ENCODE data around the gene CORIN. TPM values are rescaled to one million over a fixed set of nuclear protein-coding genes. Genes with fewer than 3 reads are reported as not detected.
"Not testable (repeated sequence)": the region's sequence is repeated elsewhere in the genome, so short reads cannot be mapped to it uniquely, and the experiment has no call there.

Gene CORIN
- total RNA-seq, 1 donor from 2014 or later: 3.4 TPM

DNA sequence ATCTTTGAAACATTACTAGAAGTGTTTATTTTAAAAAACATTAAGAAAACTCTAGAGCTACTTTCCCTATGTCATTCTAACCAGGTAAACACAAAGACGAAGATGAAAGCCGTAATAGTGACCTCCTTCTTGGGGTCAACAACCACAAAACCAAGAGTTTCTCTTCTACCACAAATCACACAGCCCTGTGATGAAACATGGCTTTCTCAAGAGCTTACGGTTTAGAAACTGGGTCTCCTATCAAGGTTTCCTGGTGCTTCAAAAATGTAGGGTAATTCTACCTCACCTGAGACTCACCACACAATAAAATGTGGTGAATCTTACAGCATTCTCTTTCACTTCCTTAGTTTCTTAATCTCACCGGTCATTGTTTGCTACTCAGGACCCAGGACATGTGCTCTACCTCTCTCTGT lies 50.9 kb downstream of the CORIN start:
- DNase-seq (ENCODE audit: low spot score): no peak
- intact Hi-C loops (cut with DNase I): no loop called here

DNA sequence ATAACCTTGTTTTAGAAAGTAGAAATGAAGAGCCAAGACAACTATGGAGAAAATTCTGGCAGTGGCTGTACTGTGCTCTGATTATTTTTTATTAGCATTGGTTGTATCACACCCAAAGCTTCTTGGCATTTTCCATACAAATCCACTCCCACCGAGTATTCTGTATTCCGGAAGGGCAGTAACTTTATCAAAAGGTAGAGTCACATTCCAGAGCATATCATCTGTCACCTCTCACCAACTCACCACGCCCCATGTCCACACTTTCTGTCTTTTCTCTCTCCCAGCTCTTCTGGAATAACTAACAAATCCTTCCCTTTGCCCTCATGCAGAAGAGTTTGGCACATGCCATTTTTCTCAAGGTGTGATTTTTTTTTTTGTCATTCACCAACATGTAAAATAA lies 52.7 kb downstream of the CORIN start:
- intact Hi-C loops (cut with DNase I): no loop called here
- DNase-seq (ENCODE audit: low spot score): no peak

DNA sequence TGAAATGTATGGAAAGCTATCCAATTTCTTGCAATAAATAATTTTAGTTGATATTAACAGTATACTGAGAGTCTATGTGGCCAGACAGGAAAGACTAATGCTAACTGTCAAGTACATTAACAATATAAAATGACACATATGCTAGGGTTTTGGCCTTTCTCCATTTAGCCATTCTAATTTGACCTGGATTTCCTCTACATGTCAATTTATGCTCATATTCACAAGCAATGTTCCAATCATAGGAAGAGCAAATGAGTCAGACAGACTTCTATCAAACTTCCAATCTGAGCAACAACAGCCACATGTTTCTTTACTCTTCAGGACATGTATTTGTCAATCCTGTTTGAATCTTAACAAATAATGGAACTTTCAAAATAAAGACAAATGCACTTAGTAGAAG lies 53.6 kb downstream of the CORIN start:
- no peak for DNase-seq (ENCODE audit: low spot score)
- intact Hi-C loops (cut with DNase I): no loop called here

DNA sequence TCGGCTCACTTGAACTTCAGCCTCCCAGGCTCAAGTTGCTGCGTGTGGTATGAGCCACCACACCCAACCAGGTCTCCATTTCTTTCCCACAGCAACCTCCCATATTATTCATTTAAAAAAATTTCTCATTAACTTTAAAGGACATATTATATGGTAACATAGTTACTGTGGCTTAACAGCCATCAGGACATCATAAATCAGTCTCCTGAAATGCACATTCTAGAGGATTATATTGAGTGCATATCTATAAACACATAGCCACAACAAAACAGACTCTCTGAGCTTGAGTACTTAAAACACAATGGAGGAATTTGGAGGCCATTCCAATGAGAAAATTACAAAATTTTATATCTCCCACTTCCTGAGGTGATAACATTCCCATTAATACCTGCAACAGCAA lies 61.5 kb downstream of the CORIN start:
- intact Hi-C loops (cut with DNase I): no loop called here
- no peak for DNase-seq (ENCODE audit: low spot score)

DNA sequence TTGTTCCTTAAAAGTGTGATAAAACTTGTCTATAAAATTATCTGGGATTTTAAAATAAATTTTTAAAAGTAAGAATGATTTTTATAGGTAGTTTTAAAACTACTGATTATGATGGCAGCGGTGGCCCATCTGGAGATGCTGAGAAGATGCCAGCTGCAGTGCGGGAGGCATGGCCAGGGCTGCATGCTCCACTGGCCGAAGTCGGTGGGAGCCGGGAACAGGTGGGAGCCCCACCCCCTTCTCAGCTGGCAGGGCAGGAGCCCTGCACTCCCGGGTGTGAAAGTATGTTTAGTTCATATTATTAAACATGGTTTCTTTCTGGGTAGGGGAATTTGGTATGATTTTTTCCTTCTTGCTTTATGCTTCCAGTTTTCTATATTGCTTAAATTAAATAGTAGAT lies 63.8 kb downstream of the CORIN start:
- DNase-seq (ENCODE audit: low spot score): no peak
- intact Hi-C loops (cut with DNase I): no loop called here

DNA sequence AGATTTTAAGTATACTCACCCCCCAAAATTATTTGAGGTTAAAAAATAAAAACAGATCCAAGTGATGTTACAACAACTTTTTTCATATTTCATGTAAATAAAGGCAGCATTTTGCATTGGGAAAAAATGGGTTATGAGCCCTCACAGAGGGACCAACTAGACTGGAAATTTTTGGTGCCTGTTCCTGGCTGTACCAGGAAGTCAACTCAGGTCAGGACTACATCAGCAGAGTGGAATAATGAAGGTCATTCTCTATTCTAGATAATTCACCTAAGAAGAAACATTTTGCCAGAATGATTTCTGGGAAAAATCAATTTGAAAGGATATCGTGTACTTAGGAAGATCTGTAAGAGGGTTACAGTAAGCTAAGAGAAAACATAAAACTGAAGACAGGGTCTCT lies 66.8 kb downstream of the CORIN start:
- no peak for DNase-seq (ENCODE audit: low spot score)

DNA sequence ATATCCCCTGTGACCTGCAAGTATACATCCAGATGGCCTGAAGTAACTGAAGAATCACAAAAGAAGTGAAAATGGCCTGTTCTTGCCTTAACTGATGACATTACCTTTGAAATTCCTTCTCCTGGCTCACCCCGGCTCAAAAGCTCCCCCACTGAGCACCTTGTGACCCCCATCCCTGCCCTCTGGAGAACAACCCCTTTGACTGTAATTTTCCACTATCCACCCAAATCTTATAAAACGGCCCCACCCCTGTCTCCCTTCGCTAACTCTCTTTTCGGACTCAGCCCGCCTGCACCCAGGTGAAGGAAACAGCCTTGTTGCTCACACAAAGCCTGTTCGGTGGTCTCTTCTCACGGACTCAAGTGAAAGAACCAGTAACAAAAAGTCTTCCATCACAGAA lies 69.9 kb downstream of the CORIN start:
- DNase-seq (ENCODE audit: low spot score); intact Hi-C loops (cut with DNase I): not testable (repeated sequence)

More for the DNA sequence above, 66.8 kb downstream of the CORIN start:
- intact Hi-C loops (cut with DNase I): no loop called here

DNA sequence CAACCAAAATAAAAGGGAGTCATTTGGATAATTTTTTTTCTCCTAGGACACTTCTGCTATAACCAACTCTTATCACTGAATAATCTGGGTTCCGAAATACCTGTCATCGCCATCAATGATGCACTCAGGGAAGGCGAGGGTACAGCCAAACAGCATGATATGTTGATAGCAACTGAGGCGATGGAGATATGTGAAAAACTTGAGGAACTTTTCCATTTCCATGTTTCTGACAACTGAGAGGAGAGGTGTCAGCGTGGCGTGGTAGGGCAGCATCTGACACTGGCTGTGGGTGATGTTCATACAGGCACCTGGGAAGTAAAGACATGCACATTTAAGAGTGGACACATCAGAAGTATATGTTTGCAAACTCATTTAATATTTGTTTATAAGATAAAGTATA lies 74.6 kb downstream of the CORIN start:
- intact Hi-C loops (cut with DNase I): no loop called here
- DNase-seq (ENCODE audit: low spot score): no peak

DNA sequence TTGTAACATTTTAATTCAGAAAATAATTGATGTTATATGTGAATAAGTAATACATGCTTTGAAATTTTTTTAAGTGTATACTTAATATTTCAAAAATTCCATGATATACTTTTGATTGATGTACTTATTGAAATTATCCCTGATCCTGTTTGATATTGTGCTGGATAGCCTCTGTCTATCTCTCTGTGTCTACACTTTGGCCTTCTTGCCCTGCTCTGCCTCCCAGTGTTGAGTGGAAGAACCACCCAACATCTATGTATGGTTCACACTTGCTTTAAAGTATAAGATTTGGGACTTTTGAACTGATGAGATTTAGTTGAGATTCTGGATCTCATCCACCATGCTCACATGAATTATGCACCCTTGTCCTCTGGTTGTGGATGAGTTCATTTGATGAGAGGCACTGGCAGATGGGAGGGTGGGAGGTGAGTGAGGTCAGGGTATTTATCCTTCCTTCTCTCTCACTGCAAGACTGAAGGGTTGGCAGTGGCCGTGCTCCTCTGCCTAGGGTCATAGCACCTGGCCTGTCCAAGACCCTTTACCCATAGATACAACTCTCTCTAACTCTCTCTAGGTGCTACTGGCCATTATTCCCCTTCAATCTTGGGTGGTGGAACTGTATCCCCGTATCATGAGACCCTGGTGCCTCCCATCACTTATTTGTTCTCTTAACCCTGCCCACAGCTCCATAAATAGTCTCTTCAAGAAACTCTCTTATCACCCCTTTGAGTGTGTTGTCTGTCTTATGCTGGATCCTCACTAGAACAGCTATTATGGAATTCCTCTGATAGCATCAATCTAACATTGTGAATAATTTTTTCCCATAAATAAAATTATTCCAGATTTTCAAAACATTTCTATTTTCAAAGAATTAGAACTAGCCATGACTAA lies 75.2 kb downstream of the CORIN start:
- no peak for DNase-seq (ENCODE audit: low spot score)
- intact Hi-C loops (cut with DNase I): no loop called here

DNA sequence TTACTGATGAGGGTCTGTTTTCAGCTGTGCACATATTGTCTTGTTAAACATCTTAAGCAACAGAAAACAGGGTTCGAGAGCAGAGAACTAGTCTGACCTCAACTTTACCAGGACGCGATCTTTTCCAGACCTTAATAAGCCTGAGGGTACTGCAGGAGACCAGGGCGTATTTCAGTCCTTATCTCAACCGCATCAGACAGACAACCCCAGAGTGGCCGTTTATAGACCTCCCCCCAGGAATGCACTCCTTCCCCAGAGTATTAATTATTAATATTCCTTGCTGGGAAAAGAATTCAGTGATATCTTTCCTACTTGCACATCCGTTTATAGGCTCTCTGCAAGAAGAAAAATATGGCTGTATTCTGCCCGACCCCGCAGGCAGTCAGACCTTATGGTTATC lies 84.6 kb downstream of the CORIN start:
- intact Hi-C loops (cut with DNase I); DNase-seq (ENCODE audit: low spot score): not testable (repeated sequence)

DNA sequence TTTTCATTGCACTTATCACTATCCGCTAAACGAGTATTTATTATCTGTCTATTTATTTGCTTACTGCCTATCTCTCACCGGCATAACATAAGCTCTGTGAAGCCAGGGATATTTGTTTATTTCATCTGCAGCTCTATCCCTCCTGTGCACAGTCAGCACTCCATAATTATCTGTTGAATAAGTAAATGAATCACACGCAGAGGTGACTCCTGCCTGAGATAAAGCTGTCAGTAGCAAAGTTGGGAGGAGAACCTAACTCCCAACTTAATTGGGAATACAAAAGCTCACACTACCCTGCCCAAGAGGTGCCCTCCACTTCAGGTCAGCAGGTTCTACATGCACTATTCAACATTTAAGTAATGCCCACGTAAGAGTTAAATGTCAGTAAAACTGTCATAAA lies 85.7 kb downstream of the CORIN start:
- intact Hi-C loops (cut with DNase I): no loop called here
- DNase-seq (ENCODE audit: low spot score): no peak

DNA sequence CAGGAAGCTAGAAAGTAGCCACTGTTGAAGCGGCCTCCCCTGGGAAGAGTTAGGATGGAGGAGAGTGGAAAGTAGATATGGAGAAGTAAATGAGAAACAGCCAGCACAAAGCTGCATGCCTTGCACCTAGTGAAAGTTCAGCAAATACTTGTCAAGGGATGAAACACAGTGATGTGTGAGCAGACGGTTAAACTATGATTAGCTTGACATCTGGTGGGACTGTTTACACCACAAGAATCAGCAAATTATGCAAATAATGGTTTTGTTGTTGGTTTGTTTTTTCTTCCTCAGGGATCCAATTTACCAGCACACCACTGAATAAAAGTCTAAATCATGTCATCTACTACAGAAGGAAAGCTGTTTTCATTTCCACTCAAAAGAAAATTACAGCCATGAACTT lies 87.1 kb downstream of the CORIN start:
- no peak for DNase-seq (ENCODE audit: low spot score)
- intact Hi-C loops (cut with DNase I): no loop called here

DNA sequence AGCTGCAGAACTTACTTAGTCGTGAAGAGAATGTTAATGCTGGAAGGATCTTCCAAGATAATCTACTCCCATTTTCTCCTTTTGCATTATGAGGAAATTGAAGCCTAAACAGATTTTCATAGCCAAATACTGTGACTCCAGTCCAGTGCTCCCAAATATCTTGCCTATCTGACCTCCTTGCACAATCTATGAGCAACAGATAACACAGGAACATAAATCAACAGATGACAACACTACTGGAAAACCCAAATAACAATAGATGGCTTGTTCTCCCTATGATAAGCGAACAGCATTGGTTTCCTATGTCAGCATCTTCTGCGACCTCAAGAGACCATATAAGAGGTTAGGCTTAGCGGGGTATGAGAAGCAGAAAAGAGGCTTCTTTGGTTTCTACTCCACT lies 88.0 kb downstream of the CORIN start:
- intact Hi-C loops (cut with DNase I): no loop called here
- DNase-seq (ENCODE audit: low spot score): no peak

DNA sequence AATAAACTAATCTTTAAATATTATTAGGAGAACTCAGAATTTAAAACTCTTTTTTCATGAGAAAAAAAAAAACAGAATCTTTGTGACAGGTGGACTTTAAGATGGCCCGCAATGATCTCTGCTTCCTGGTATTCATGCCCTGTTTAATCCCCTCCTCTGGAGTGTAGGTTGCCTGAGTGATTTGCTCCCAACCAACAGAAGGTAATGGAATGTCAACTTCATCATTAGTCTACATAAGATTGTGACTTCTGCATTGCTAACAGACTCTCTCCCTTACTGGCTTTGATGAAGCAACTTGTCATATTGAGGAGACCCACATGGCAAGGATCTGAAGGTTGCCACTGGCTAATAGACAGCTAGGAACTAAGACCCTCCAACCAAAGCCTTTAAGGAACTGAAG lies 88.8 kb downstream of the CORIN start:
- intact Hi-C loops (cut with DNase I): no loop called here
- DNase-seq (ENCODE audit: low spot score): no peak

DNA sequence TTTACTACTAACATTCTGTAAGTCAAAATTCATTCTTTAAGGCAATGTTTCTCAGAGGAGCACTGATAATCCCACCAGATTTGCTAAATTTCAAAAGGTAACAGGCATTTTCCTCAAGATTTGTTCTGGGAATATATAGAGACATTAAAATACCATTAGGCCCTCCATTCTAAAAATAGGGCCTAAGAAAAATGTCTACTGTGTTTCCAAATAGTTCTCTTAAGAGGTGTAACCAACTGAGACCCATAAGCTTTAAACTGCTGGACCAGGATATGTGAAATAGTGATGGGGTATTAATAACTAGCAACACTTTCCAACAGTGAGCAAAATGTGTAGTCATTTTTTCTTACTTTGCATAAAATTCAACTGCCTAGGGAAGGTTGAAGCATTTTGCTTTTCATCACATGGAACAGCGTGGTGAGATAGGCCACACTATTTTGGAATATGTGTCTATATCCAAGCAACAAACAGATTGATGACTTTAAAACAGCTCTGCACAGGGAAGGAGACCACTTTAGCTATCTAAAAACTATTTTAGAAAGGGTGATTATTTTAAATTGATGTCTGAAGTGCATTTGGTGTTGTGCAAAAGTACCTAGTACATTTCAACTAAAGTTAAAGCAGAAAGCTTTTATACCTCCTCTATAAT lies 89.9 kb downstream of the CORIN start:
- intact Hi-C loops (cut with DNase I): no loop called here
- DNase-seq (ENCODE audit: low spot score): no peak

DNA sequence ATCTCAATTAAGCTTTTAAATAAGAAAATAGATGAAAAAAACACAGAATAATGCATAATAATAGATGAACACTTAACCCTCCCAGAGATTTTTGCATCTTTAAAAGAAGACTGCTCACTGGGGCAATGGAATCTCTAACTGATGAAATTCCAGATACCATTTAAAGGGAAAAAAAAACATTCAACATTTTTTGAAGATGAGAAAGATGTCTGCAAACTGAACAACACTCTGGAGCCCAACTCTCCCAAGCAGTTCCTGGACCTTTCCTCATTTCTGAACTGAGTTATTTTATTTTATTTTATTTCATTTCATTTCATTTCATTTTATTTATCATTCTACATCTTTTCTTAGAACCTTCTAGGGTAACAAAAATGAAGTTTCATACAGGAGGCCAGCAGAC lies 90.7 kb downstream of the CORIN start:
- intact Hi-C loops (cut with DNase I): no loop called here
- no peak for DNase-seq (ENCODE audit: low spot score)

DNA sequence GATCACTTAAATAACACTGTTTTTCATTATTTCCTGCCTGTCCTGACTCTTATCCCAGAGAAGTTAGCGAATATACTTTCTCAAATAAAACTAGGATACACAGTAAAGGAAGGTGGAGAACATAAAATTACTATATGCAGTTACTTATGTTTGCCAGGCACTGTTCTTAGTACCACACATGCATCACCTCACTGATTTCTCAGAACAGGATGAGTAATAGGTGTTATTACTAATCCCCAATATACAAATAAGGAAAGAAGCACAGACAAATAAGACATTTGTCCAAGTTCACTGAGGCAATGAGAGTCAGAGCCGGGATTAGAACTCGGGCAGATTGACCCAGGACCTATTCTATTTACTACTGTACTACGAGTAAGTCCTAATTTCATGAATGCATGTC lies 91.7 kb downstream of the CORIN start:
- intact Hi-C loops (cut with DNase I): no loop called here
- no peak for DNase-seq (ENCODE audit: low spot score)

DNA sequence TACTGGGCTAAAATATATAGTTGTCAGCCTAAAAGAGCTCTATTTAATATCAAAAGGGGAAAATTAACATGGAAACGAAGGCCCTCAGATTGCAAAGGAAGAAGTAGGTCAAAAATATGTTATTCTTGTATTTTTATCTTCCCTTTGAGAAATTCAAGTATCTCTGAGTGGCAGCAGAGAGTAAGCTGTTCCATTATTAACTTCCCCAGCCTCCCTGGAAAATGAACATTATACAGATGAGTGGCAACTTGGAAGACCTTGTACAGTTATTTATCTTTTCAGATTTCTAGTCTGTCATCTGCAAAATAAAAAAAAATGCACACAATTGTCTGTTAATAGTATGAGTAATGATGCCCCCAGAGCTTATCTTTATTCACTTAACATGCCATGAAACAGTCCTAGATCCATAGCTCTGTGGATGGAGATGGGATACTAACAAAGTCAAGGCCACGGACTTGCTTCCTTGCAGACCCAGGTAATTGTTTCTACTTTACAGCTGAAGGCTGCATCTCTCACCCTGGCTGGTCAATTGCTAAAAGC lies 93.0 kb downstream of the CORIN start:
- DNase-seq (ENCODE audit: low spot score): no peak
- intact Hi-C loops (cut with DNase I): no loop called here

DNA sequence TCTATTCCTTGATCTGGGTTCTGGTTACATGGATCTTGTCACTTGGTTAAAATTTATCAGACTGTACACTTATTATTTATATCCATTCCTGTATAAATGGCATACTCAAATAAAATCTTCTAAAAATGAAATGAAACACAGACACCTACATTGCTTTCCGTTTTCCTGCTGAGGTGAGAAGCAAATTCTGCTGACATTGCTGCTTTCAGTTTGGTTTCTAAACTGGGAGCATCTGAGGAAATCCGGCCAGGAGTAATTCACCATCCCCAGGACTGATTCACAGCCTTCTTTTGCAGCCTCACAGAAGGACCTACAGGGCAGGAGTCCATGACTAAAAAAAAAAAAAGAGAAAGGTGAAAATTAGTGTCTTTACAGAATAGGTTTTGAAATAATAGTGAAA lies 93.6 kb downstream of the CORIN start:
- intact Hi-C loops (cut with DNase I): no loop called here
- no peak for DNase-seq (ENCODE audit: low spot score)

DNA sequence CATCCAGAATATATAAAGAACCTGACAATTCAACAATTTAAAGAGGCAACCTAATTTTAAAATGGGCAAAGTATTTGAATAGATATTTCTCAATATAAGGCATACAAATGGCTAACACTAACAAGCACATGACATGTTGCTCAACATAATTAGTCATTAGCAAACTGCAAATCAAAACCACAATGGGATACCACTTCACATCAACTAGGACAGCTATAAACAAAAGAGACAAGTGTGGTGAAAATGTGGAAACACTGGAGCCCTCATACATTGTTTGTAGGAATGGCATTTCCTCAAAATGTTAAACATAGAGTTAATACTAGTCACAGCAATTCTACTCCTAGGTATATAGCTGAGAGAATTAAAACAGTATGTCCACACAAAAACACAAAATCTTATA lies 96.7 kb downstream of the CORIN start:
- intact Hi-C loops (cut with DNase I): no loop called here
- DNase-seq (ENCODE audit: low spot score): no peak

DNA sequence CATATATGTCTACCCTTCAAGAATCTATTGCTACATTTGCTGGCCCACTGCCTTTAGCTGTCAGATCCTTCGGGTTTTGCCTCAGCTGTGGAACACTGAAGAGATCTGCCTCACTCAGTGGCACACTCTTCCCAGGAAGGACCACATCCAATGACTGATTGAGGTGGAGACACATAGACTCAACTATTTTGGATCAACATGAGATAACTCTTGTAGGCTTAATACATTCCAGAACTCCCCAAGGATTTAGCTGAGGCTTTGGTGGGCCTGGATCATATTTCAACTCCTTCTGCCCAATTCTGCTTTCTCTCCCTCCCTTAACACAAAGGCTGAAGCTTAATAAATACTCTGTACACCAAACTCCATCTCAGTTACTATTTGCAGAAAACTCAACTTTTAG lies 100.5 kb downstream of the CORIN start:
- DNase-seq (ENCODE audit: low spot score): no peak
- intact Hi-C loops (cut with DNase I): no loop called here
